PC-3 (cell line): ENCODE measurements around the gene OMP.

Experiments used
- EZH2 ChIP-seq: fragments of 300-600 bp; sonication (generic); IDR thresholded peaks from one replicate; pipeline ENCODE4 v1.6.1; 2017; ENCODE audit warnings: antibody characterized with exemption, mild to moderate bottlenecking, low read length; ENCODE audit not compliant: unreplicated experiment
- TF ChIP-seq, protein P1 (sequence below): fragments of 300-600 bp; sonication (generic); conservative IDR thresholded peaks from 2 replicates; pipeline ENCODE4 v1.5.1; 2017; ENCODE audit warnings: antibody characterized with exemption, low read depth, mild to moderate bottlenecking, low read length

DNA sequence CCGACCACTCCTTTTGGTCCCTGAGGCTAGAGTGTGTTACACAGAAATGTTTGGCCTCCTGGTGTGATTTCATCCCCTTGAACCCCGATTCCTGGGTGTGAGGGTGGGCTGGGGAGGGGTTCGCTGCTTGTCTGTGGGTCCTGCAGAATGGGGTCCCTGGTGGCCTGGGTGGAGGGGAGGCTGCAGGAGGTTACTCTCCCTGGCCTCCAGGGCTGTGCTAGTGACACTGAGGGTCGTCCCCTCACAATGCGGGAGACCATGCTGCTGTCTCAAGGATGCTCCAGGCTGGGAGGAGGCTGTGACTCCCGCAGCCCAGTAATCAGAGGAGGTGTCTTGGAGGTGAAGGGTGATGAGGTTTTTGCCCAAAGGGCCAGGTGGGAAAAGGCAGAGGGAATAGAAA, 17.0 kb upstream of the OMP start:
- TF ChIP-seq, protein P1, sequence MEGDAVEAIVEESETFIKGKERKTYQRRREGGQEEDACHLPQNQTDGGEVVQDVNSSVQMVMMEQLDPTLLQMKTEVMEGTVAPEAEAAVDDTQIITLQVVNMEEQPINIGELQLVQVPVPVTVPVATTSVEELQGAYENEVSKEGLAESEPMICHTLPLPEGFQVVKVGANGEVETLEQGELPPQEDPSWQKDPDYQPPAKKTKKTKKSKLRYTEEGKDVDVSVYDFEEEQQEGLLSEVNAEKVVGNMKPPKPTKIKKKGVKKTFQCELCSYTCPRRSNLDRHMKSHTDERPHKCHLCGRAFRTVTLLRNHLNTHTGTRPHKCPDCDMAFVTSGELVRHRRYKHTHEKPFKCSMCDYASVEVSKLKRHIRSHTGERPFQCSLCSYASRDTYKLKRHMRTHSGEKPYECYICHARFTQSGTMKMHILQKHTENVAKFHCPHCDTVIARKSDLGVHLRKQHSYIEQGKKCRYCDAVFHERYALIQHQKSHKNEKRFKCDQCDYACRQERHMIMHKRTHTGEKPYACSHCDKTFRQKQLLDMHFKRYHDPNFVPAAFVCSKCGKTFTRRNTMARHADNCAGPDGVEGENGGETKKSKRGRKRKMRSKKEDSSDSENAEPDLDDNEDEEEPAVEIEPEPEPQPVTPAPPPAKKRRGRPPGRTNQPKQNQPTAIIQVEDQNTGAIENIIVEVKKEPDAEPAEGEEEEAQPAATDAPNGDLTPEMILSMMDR: no peak
- no peak for TF ChIP-seq EZH2
